Measurements from ENCODE around the gene CHST8. TPM values are rescaled to one million over a fixed set of nuclear protein-coding genes. Genes with fewer than 3 reads are reported as not detected.

The CHST8 gene
- total RNA-seq, 2 donors from 2014 or later = not detected

GRCh38 chr19:33788676-33789075, 166.9 kb downstream of the CHST8 start:
- Mint-ChIP-seq H3K9me3 (no peaks in the 10 kb centered on the region), H3K27ac (no peak overlapping the region), H3K36me3 (no peaks in the 10 kb centered on the region)
- no peak for ATAC-seq
- DNase-seq (ENCODE audit: low spot score in 2 of 2) = no peak

GRCh38 chr19:33789344-33789743, 167.6 kb downstream of the CHST8 start:
- DNase-seq (ENCODE audit: low spot score in 2 of 2) = no peak
- no peak for ATAC-seq
- no peak overlapping the region for H3K27ac Mint-ChIP-seq
- no peaks in the 10 kb centered on the region for H3K36me3 Mint-ChIP-seq
- H3K9me3 Mint-ChIP-seq = no peaks in the 10 kb centered on the region

GRCh38 chr19:33794683-33795369, 173.1 kb downstream of the CHST8 start:
- no peak for DNase-seq (ENCODE audit: low spot score in 2 of 2)
- no peak for ATAC-seq
- Mint-ChIP-seq H3K9me3 (no peaks in the 10 kb centered on the region), H3K27ac (no peak overlapping the region), H3K36me3 (no peaks in the 10 kb centered on the region)

GRCh38 chr19:33795370-33796163, 173.8 kb downstream of the CHST8 start:
- H3K9me3 Mint-ChIP-seq = no peaks in the 10 kb centered on the region
- ATAC-seq (peak; percentile 70 to 77), DNase-seq (ENCODE audit: low spot score in 2 of 2) (peak; percentile 69 to 78)
- no peak overlapping the region for H3K27ac Mint-ChIP-seq
- no peaks in the 10 kb centered on the region for H3K36me3 Mint-ChIP-seq

GRCh38 chr19:33796164-33796875, 174.6 kb downstream of the CHST8 start, which contains the start of gene KCTD15:
TSS of gene KCTD15 (plus strand) at chr19:33796870. CDS start at chr19:33800455, 3,585 bp downstream.
- H3K36me3 Mint-ChIP-seq = no peaks in the 10 kb centered on the region
- peak; percentile 16 to 46 for ATAC-seq
- H3K27ac Mint-ChIP-seq = no peak within 1 kb of the TSS
- peak in 1 of 2 donors; percentile 52 for DNase-seq (ENCODE audit: low spot score in 2 of 2)
- H3K9me3 Mint-ChIP-seq = no peaks in the 10 kb centered on the region

GRCh38 chr19:33797802-33798671, 176.3 kb downstream of the CHST8 start:
- DNase-seq (ENCODE audit: low spot score in 2 of 2) = no peak
- no peak for ATAC-seq
- H3K36me3 Mint-ChIP-seq = no peaks in the 10 kb centered on the region
- no peak overlapping the region for H3K27ac Mint-ChIP-seq
- no peaks in the 10 kb centered on the region for H3K9me3 Mint-ChIP-seq

GRCh38 chr19:33798681-33799111, 176.9 kb downstream of the CHST8 start:
- ATAC-seq = no peak
- H3K27ac Mint-ChIP-seq = no peak overlapping the region
- no peaks in the 10 kb centered on the region for H3K36me3 Mint-ChIP-seq
- no peak for DNase-seq (ENCODE audit: low spot score in 2 of 2)
- H3K9me3 Mint-ChIP-seq = no peaks in the 10 kb centered on the region

GRCh38 chr19:33799476-33799875, 177.7 kb downstream of the CHST8 start:
- DNase-seq (ENCODE audit: low spot score in 2 of 2) (no peak), ATAC-seq (no peak)
- Mint-ChIP-seq H3K36me3 (no peaks in the 10 kb centered on the region), H3K9me3 (no peaks in the 10 kb centered on the region), H3K27ac (no peak overlapping the region)

- ATAC-seq (no peak), DNase-seq (ENCODE audit: low spot score in 2 of 2) (no peak)
- Mint-ChIP-seq H3K9me3 (no peaks in the 10 kb centered on the region), H3K27ac (no peak overlapping the region), H3K36me3 (no peaks in the 10 kb centered on the region)
These were observed 178.4 kb downstream of the CHST8 start for GRCh38 chr19:33800012-33800680.

GRCh38 chr19:33801411-33801810, 179.7 kb downstream of the CHST8 start:
- ATAC-seq (no peak), DNase-seq (ENCODE audit: low spot score in 2 of 2) (no peak)
- Mint-ChIP-seq H3K9me3 (no peaks in the 10 kb centered on the region), H3K36me3 (no peaks in the 10 kb centered on the region), H3K27ac (no peak overlapping the region)

GRCh38 chr19:33802001-33802400, 180.2 kb downstream of the CHST8 start:
- DNase-seq (ENCODE audit: low spot score in 2 of 2) (no peak), ATAC-seq (no peak)
- no peaks in the 10 kb centered on the region for H3K9me3 Mint-ChIP-seq
- no peaks in the 10 kb centered on the region for H3K36me3 Mint-ChIP-seq
- no peak overlapping the region for H3K27ac Mint-ChIP-seq

GRCh38 chr19:33802801-33803200, 181.0 kb downstream of the CHST8 start:
- ATAC-seq = no peak
- Mint-ChIP-seq H3K9me3 (no peaks in the 10 kb centered on the region), H3K36me3 (no peaks in the 10 kb centered on the region), H3K27ac (no peak overlapping the region)
- DNase-seq (ENCODE audit: low spot score in 2 of 2) = no peak

GRCh38 chr19:33803383-33803782, 181.6 kb downstream of the CHST8 start:
- DNase-seq (ENCODE audit: low spot score in 2 of 2) (no peak), ATAC-seq (no peak)
- Mint-ChIP-seq H3K27ac (peak overlapping the region in 1 of 2 donors; percentile 12), H3K9me3 (no peaks in the 10 kb centered on the region), H3K36me3 (no peaks in the 10 kb centered on the region)

GRCh38 chr19:33804021-33804799, 182.5 kb downstream of the CHST8 start:
- Mint-ChIP-seq H3K36me3 (no peaks in the 10 kb centered on the region), H3K9me3 (no peaks in the 10 kb centered on the region), H3K27ac (peak overlapping the region in 1 of 2 donors; percentile 12)
- ATAC-seq = no peak
- no peak for DNase-seq (ENCODE audit: low spot score in 2 of 2)

GRCh38 chr19:33805313-33805712, 183.6 kb downstream of the CHST8 start:
- ATAC-seq = no peak
- H3K36me3 Mint-ChIP-seq = no peaks in the 10 kb centered on the region
- DNase-seq (ENCODE audit: low spot score in 2 of 2) = no peak
- no peak overlapping the region for H3K27ac Mint-ChIP-seq
- no peaks in the 10 kb centered on the region for H3K9me3 Mint-ChIP-seq
